ENCODE measurements around the gene P2RX3.

GRCh38 chr11:57324886-57325734 lies 13.0 kb upstream of the P2RX3 start, which contains the start of gene TNKS1BP1:
- TF ChIP-seq POLR2AphosphoS5 (IDR thresholded peaks at IDR 0.05; ENCODE audit: low read depth, low read length) (peak; percentile 78), TAF1 (IDR thresholded peaks at IDR 0.05; ENCODE audit: borderline replicate concordance, insufficient read depth, low read length) (0 out of 2 replicates have a peak, but pooled peaks have one; percentile 40), REST (IDR thresholded peaks at IDR 0.05; ENCODE audit: insufficient read depth in 1 of 2, low read depth in 2 of 2, low read length in 2 of 2) (no peak), SIN3A (IDR thresholded peaks at IDR 0.05; ENCODE audit: borderline replicate concordance, insufficient read depth, low read length) (no peak), FOXP2 (optimal IDR thresholded peaks at IDR 0.05; ENCODE audit: borderline replicate concordance, extremely low read depth, extremely low read length, insufficient read depth) (no peak)

All from PFSK-1 (cell line).